Esophagus muscularis mucosa (tissue), 4 donors: ENCODE measurements around the gene GFPT2. TPM values are rescaled to one million over a fixed set of nuclear protein-coding genes. Genes with fewer than 3 reads are reported as not detected.

ENCODE experiments used
- DNase-seq: peaks from one replicate; pipeline ENCODE4 v3.0.0-alpha.2; 2017; ENCODE audit errors: extremely low spot score
- H3K27ac ChIP-seq, 4 donors: fragments of 200-600 bp; sonication (generic); replicated peaks in 1 of 4; 1 replicate in 3 of 4; 2 replicates in 1 of 4; pipeline ENCODE4 v1.5.1; 2016 to 2019; ENCODE audit warnings: mild to moderate bottlenecking in 1 of 4
- H3K27me3 ChIP-seq, 4 donors: fragments of 200-600 bp; sonication (generic); one replicate each; pipeline versions ENCODE4 v1.5.1 to v1.6.0; 2016 to 2019
- H3K36me3 ChIP-seq, 4 donors: fragments of 200-600 bp; sonication (generic); one replicate each; pipeline ENCODE4 v1.5.1; 2016 to 2019
- H3K4me1 ChIP-seq, 4 donors: fragments of 200-600 bp; sonication (generic); one replicate each; pipeline ENCODE4 v1.5.1; 2016 to 2019
- H3K4me3 ChIP-seq, 4 donors: fragments of 200-600 bp; sonication (generic); 1 replicate in 2 of 4; 2 replicates in 2 of 4; pipeline ENCODE4 v1.5.1; 2016 to 2019; ENCODE audit warnings: mild to moderate bottlenecking in 4 of 4, moderate library complexity in 1 of 4
- H3K9me3 ChIP-seq, 4 donors: fragments of 200-600 bp; sonication (generic); 1 replicate in 3 of 4; 2 replicates in 1 of 4; pipeline ENCODE4 v1.5.1; 2016 to 2019
- CTCF ChIP-seq, 3 experiments: fragments of 200-600 bp in 2 of 3; fragments of 450-650 bp in 1 of 3; sonication (generic) in 2 of 3; IDR thresholded peaks; one replicate each; pipeline ENCODE4 v1.5.1; 2017 to 2019; ENCODE audit warnings: antibody characterized with exemption in 3 of 3, mild to moderate bottlenecking in 2 of 3, moderate library complexity in 1 of 3
- EP300 ChIP-seq: sonication (generic); formaldehyde crosslinking; IDR thresholded peaks from one replicate; pipeline ENCODE4 v1.6.1; 2017; ENCODE audit warnings: antibody characterized with exemption
- POLR2A ChIP-seq: fragments of 450-650 bp; IDR thresholded peaks from one replicate; pipeline ENCODE4 v1.6.1; 2017; ENCODE audit warnings: antibody characterized with exemption, moderate library complexity, mild to moderate bottlenecking, low read depth
- POLR2AphosphoS5 ChIP-seq, 2 donors: sonication (generic); formaldehyde crosslinking; IDR thresholded peaks; one replicate each; pipeline ENCODE4 v1.6.1; 2017; ENCODE audit warnings: antibody characterized with exemption in 2 of 2
- WGBS: methylation state at CpG from one replicate; pipeline ENCODE4 v1.1.5; 2018; 5-methylcytosine and 5-hydroxymethylcytosine counted together
- intact Hi-C: fragments of 100-400 bp; cut with DNase I; formaldehyde crosslinking; loops from one replicate; pipeline ENCODE4 v1.15.1; 2023
- total RNA-seq, 4 donors: library from RNA; depleted of rRNA; stranded (reverse); fragments of >200 nt; gene quantifications; one replicate each; pipeline versions ENCODE4 v1.1.0 to v1.2.1, GENCODE V29; 2016

GFPT2 gene
- total RNA-seq, 4 donors from 2014 or later = 30.1 to 114 (median 33.6) TPM

DNA sequence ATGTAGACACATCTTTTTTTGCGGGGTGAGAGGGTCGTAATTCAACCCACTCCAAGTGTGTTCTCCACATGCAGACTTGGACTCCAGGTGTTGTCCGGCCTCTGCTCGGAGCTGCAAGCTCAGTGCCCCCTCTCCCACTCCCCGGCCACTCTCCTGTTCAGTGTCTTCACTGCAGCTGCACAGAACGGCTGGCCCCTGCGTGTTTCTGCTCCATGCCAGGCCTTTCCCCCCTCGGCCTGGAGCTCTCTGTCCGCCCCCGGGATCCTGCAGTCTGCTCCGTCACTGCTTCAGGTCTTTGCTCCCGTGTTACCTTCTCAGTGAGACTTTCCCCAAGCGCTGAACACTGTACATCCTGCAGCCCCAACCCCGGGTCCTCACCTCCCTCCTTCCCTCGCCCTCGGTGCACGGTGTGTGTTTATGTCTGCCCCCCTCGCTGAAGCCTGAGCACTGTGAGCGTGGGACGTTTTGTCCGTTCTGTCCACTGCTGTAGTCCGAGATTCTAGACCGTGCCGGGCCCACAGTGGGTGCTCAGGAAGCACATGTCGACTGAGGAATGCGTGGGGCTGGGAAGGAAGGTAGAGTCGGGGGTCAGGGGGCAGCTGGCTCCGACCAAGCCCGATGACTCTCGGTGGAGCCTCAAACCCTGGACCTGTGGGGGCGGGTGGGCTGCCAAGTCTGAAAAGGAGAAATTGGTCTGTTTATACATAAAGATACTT lies 26.4 kb upstream of the GFPT2 start:
- Histone ChIP-seq H3K27ac (no peak overlapping the region), H3K36me3 (no peaks in the 10 kb centered on the region), H3K4me1 (peaks cover 0 to 3% (median 0%) of the 10 kb centered on the region in 4 donors), H3K9me3 (no peaks in the 10 kb centered on the region), H3K4me3 (no peak overlapping the region), H3K27me3 (peaks cover 0 to 8% (median 0%) of the 10 kb centered on the region in 4 donors)
- DNase-seq = no peak
- TF ChIP-seq EP300 = no peak
- 83% methylated on average over 31 of the region's 31 CpGs for WGBS
- intact Hi-C loops = no loop called here

DNA sequence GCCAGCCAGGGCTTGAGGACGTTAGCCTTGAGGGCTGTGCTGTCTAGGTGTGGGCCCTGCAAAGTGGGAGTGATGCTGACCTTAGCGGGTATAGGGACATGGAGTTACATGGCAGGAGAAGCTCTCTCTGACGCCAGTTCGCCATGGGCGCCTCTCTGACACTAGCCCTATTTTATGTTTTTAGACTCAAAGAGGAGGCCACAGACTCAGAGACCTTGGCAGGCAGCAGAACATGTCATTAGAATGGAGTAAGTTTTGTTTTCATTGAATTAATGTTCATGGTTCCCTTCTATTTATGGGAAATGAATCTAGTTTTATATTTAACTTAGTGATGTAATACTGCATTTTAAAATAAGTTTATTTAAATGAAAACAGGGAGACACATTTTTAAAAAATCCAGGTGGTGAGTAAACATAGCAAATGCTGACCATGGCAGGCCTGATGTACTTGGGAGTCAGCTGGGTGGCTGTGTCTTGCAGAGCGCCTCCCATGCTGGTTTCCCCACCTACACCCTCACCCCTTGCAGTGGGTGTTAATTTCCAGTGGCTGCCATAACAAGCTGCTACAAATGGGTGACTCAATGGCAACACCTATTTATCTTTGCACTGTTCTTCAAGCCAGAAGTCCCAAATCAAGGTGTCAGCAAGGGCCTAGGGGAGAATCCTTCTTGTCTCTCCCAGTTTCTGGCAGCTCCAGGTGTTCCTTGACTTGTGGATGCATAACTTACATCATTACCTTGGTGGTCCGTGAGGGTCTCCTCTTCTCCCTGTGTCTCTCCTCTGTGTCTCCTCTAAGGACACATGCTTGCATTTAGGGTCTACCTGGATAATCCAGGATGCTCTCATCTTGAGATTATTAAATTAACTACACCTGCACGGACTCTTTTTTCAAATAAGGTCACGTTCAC lies 25.6 kb upstream of the GFPT2 start:
- DNase-seq = no peak
- no peak overlapping the region for H3K4me3 ChIP-seq
- peaks cover 0 to 3% (median 0%) of the 10 kb centered on the region in 4 donors for H3K4me1 ChIP-seq
- H3K27me3 ChIP-seq = peaks cover 0 to 8% (median 0%) of the 10 kb centered on the region in 4 donors
- no peaks in the 10 kb centered on the region for H3K36me3 ChIP-seq
- WGBS = 85% methylated on average over 9 of the region's 9 CpGs
- intact Hi-C loops = no loop called here
- H3K9me3 ChIP-seq = no peaks in the 10 kb centered on the region
- no peak overlapping the region for H3K27ac ChIP-seq
- no peak for TF ChIP-seq POLR2AphosphoS5 (IDR thresholded peaks at IDR 0.05)
- no peak for TF ChIP-seq POLR2A
- no peak for TF ChIP-seq EP300
- TF ChIP-seq CTCF (IDR thresholded peaks at IDR 0.05) = no peak

DNA sequence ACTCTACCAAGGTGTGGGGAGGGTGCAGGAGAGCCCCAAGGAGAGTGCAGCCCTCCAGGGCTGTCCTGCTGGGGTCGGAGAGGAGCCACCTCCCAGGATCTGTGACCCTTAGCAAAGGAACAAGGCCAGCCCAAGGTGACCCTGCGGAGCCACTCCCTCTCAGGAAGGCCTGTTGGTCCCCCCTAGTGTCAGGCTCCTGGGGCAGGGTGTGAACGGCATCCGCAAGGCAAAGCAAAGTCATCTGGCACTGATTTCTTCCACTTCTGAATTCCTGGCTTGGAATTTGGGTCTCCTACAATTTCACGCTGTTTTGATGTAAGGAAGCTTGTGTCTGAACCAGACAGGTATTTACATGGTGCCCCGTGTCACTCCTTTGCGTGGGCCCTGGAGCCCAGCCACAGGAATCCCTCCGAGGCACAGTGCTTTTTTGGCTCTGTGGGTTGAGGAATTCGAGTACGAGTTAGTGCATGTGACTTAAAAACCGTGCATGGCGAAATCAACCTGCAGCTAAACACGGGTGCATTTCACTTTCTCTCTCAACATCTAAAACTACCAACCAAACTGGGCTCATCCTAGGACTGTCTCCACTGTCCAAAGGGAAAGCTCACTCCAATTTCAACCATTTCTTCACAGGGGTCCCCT lies 24.5 kb upstream of the GFPT2 start:
- Histone ChIP-seq H3K27me3 (peaks cover 0 to 8% (median 0%) of the 10 kb centered on the region in 4 donors), H3K4me3 (no peak overlapping the region), H3K4me1 (peaks cover 0 to 3% (median 0%) of the 10 kb centered on the region in 4 donors), H3K9me3 (no peaks in the 10 kb centered on the region), H3K36me3 (no peaks in the 10 kb centered on the region), H3K27ac (no peak overlapping the region)
- no peak for DNase-seq
- intact Hi-C loops = no loop called here
- TF ChIP-seq EP300 (no peak), CTCF (IDR thresholded peaks at IDR 0.05) (no peak), POLR2A (no peak), POLR2AphosphoS5 (IDR thresholded peaks at IDR 0.05) (no peak)
- 88% methylated on average over 12 of the region's 13 CpGs for WGBS

DNA sequence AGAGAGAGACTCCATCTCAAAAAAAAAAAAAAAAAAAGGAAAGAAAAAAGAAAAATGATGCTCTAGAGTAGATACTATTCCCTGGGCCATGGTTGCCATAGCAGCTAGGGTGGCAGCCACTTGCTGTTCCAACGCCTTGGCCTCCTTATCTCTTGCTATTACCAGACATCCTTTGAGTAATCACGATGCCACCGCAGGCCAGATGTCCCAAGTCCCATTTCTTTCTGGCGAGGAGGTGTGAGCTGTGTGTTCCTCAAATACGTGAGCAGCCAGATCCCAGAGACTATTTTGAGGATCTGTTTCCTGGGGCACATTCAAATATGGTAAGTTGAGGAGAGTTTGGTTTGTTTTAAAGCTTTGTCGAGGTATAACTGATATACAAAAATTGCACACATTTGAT lies 23.4 kb upstream of the GFPT2 start:
- no peak overlapping the region for H3K4me3 ChIP-seq
- no peak for DNase-seq
- no peaks in the 10 kb centered on the region for H3K36me3 ChIP-seq
- no peak overlapping the region for H3K27ac ChIP-seq
- H3K9me3 ChIP-seq = no peaks in the 10 kb centered on the region
- intact Hi-C loops = no loop called here
- H3K4me1 ChIP-seq = peaks cover 0 to 5% (median under 1%) of the 10 kb centered on the region in 4 donors
- no peak for TF ChIP-seq EP300
- no peak for TF ChIP-seq CTCF (IDR thresholded peaks at IDR 0.05)
- no peak for TF ChIP-seq POLR2A
- TF ChIP-seq POLR2AphosphoS5 (IDR thresholded peaks at IDR 0.05) = no peak
- peaks cover 0 to 3% (median 0%) of the 10 kb centered on the region in 4 donors for H3K27me3 ChIP-seq
- 80% methylated on average over 6 of the region's 6 CpGs for WGBS

GRCh38 chr5:180375955-180376354 lies 22.8 kb upstream of the GFPT2 start:
- no peak overlapping the region for H3K27ac ChIP-seq
- TF ChIP-seq POLR2AphosphoS5 (IDR thresholded peaks at IDR 0.05) = no peak
- no peak for TF ChIP-seq POLR2A
- no peak for TF ChIP-seq EP300
- TF ChIP-seq CTCF (IDR thresholded peaks at IDR 0.05) = no peak
- DNase-seq = no peak
- 87% methylated on average over 8 of the region's 8 CpGs for WGBS
- no peaks in the 10 kb centered on the region for H3K9me3 ChIP-seq
- no peaks in the 10 kb centered on the region for H3K36me3 ChIP-seq
- intact Hi-C loops = no loop called here
- H3K4me1 ChIP-seq = peaks cover 0 to 6% (median 3%) of the 10 kb centered on the region in 4 donors
- no peaks in the 10 kb centered on the region for H3K27me3 ChIP-seq
- H3K4me3 ChIP-seq = no peak overlapping the region
